SK-N-MC (cell line): ENCODE data around the gene CXCL13.

Source experiments
- EZH2 ChIP-seq: fragments of 200-600 bp; sonication (generic); IDR thresholded peaks from one replicate; pipeline ENCODE4 v1.6.1; 2017; ENCODE audit warnings: antibody characterized with exemption
- POLR2AphosphoS5 ChIP-seq: IDR thresholded peaks from 2 replicates; pipeline ENCODE4 v1.6.1; 2012; ENCODE audit warnings: mild to moderate bottlenecking, low read depth, low read length, borderline replicate concordance

DNA sequence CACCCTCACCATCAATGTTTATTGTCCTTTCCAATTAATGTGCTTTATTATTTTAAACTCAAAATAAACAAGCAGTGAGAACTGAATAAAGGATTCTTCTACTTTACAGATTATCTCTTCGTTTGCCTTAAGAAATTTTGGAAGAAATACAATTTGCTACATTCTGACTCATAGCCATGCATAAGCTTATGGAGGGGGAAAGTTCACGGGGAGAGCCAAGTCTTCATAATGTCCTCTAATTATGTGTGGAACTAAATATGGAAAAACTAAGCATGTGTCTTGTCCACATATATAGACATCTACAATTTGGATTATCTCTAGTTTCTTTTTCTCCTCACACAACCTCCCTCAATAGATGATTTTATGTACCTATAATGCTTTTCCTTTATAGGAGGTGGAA lies 17.5 kb downstream of the CXCL13 start:
- TF ChIP-seq EZH2 = no peak
- TF ChIP-seq POLR2AphosphoS5 = no peak
